Mucosa of descending colon (tissue), 3 donors: ENCODE results near the gene RSPH6A. TPM values are rescaled to one million over a fixed set of nuclear protein-coding genes. Genes with fewer than 3 reads are reported as not detected.

Experiments used
- ATAC-seq: fragments of 200-7000 bp; cut with Tn5 transposase; one replicate; pipeline ENCODE4 v1.9.1; 2020; ENCODE audit warnings: mild to moderate bottlenecking, moderate library complexity
- DNase-seq, 3 donors: peaks; one replicate each; pipeline ENCODE4 v3.0.0-alpha.2; 2020
- H3K36me3 ChIP-seq: fragments of 200-600 bp; one replicate; pipeline ENCODE4 v1.8.0; 2021; ENCODE audit warnings: low read depth, mild to moderate bottlenecking
- H3K4me1 ChIP-seq: fragments of 200-600 bp; one replicate; pipeline ENCODE4 v1.8.0; 2021; ENCODE audit warnings: low read depth, mild to moderate bottlenecking
- H3K4me3 ChIP-seq: fragments of 200-600 bp; one replicate; pipeline ENCODE4 v1.8.0; 2021; ENCODE audit warnings: mild to moderate bottlenecking
- H3K9me3 ChIP-seq: fragments of 200-600 bp; one replicate; pipeline ENCODE4 v1.8.0; 2021; ENCODE audit warnings: mild to moderate bottlenecking
- CTCF ChIP-seq: fragments of 200-600 bp; IDR thresholded peaks from one replicate; pipeline ENCODE4 v1.8.0; 2022; ENCODE audit warnings: antibody characterized with exemption, mild to moderate bottlenecking
- intact Hi-C, 2 donors: fragments of 100-400 bp; cut with DNase I in 1 of 2; cut with micrococcal nuclease in 1 of 2; formaldehyde crosslinking; loops; one replicate each; pipeline versions ENCODE4 v1.11.0 to v1.11.1; 2022; cut with DNase I, micrococcal nuclease
- total RNA-seq, 3 donors: library from RNA; stranded (reverse); fragmentation: NEBNext Ultra II Directional in 2 of 3; extraction: Animal tissue kit (Norgen Biotek cat#: 25700) in 2 of 3; gene quantifications; one replicate each; pipeline versions ENCODE4 v1.2.1 to v1.2.4, GENCODE V29; 2021 to 2023
- donor health status: DM: no; HTN: no; CAD: no; lungs with moderate emphysema.
- donor health status: DM: no; HTN: no; CAD: no.
- donor health status: DM: no; HTN: yes; CAD: no.

RSPH6A gene
- total RNA-seq, 3 donors from 2014 or later, result 0.16 to 0.24 (median 0.20) TPM

GRCh38 chr19:45746866-45747265 lies 68.2 kb downstream of the RSPH6A start:
- Histone ChIP-seq H3K4me1 (no peaks in the 10 kb centered on the region), H3K9me3 (no peaks in the 10 kb centered on the region), H3K36me3 (no peaks in the 10 kb centered on the region), H3K4me3 (no peak overlapping the region)
- DNase-seq (no peak), ATAC-seq (no peak)
- no peak for TF ChIP-seq CTCF
- intact Hi-C loops, result no loop called here

Other genes with a start within 250 kb of the RSPH6A start
- 10 to 100 TPM; 12.1 to 16.4 (median 13.4) TPM for gene OPA3, start 230.5 kb downstream of the RSPH6A start, total RNA-seq
- gene GPR4, start 213.1 kb downstream of the RSPH6A start, total RNA-seq, result 1 to 10 TPM in 2 of 3 donors, under 1 TPM in 1; 0.84 to 1.0 (median 1.0) TPM
- gene EML2, start 175.9 kb downstream of the RSPH6A start, total RNA-seq, result 100 to 1,000 TPM in 1 of 3 donors, 10 to 100 TPM in 2; 59.9 to 119 (median 79.1) TPM
- gene GIPR, start 147.1 kb downstream of the RSPH6A start, total RNA-seq, result 10 to 100 TPM in 2 of 3 donors, 1 to 10 TPM in 1; 6.8 to 19.4 (median 14.2) TPM
- 100 to 1,000 TPM; 201 to 270 (median 230) TPM for gene SNRPD2, start 123.4 kb downstream of the RSPH6A start, total RNA-seq
- 1 to 10 TPM; 8.2 to 8.9 (median 8.3) TPM for gene QPCTL, start 122.6 kb downstream of the RSPH6A start, total RNA-seq
- 10 to 100 TPM; 30.1 to 34.0 (median 32.3) TPM for gene FBXO46, start 84.4 kb downstream of the RSPH6A start, total RNA-seq
- not detected for gene MEIOSIN, start 81.9 kb downstream of the RSPH6A start, total RNA-seq
- 10 to 100 TPM in 2 of 3 donors, 1 to 10 TPM in 1; 9.6 to 35.6 (median 11.1) TPM for gene SIX5, start 46.1 kb downstream of the RSPH6A start, total RNA-seq
- gene DMPK, start 32.8 kb downstream of the RSPH6A start, total RNA-seq, result 100 to 1,000 TPM in 1 of 3 donors, 10 to 100 TPM in 2; 23.9 to 123 (median 33.9) TPM
- gene DMWD, start 22.5 kb downstream of the RSPH6A start, total RNA-seq, result 10 to 100 TPM; 33.2 to 67.1 (median 43.7) TPM
- gene SYMPK, start 47.8 kb upstream of the RSPH6A start, total RNA-seq, result 10 to 100 TPM; 61.1 to 67.4 (median 65.9) TPM
- 10 to 100 TPM; 14.1 to 33.7 (median 32.9) TPM for gene FOXA3, start 49.0 kb upstream of the RSPH6A start, total RNA-seq
- 10 to 100 TPM; 19.0 to 33.7 (median 19.8) TPM for gene IRF2BP1, start 70.8 kb upstream of the RSPH6A start, total RNA-seq
- 10 to 100 TPM in 2 of 3 donors, 1 to 10 TPM in 1; 9.2 to 13.7 (median 10.2) TPM for gene MYPOP, start 87.3 kb upstream of the RSPH6A start, total RNA-seq
- not detected for gene NANOS2, start 99.5 kb upstream of the RSPH6A start, total RNA-seq
- gene NOVA2, start 158.6 kb upstream of the RSPH6A start, total RNA-seq, result 1 to 10 TPM in 2 of 3 donors, under 1 TPM in 1; 0.55 to 3.0 (median 1.3) TPM
- 10 to 100 TPM; 16.5 to 25.0 (median 17.6) TPM for gene CCDC61, start 180.2 kb upstream of the RSPH6A start, total RNA-seq
- gene PGLYRP1, start 207.7 kb upstream of the RSPH6A start, total RNA-seq, result not detected
- not detected for gene IGFL4, start 225.7 kb upstream of the RSPH6A start, total RNA-seq